CD4-positive, alpha-beta T cell (primary cell): Measurements from ENCODE around the gene USP2. TPM values are rescaled to one million over a fixed set of nuclear protein-coding genes. Genes with fewer than 3 reads are reported as not detected.

ENCODE experiments used
- ATAC-seq: fragments of 200-7000 bp; cut with Tn5 transposase; one replicate; pipeline ENCODE4 v1.10.0; 2022; ENCODE audit warnings: mild to moderate bottlenecking; ENCODE audit not compliant: poor library complexity
- CTCF ChIA-PET: fragments of 350-600 bp; sonication (Branson Sonifier 250); formaldehyde crosslinking; loops from one replicate; lab custom pipeline; 2021; ENCODE audit warnings: antibody characterized with exemption, inconsistent platforms; lab: Charles Lee
- POLR2A ChIA-PET: fragments of 350-600 bp; sonication (Branson Sonifier 250); formaldehyde crosslinking; loops from one replicate; lab custom pipeline; 2021; ENCODE audit warnings: antibody characterized with exemption, inconsistent platforms; lab: Charles Lee
- DNase-seq, 14 experiments: peaks; one replicate each; pipeline ENCODE4 v3.0.0-alpha.2; 2013 to 2020; ENCODE audit warnings: mixed read lengths in 2 of 14
- H3K27ac ChIP-seq, 2 donors: one replicate each; pipeline versions ENCODE4 v1.5.1 to v1.7.0; 2013; ENCODE audit warnings: low read length in 2 of 2, low read depth in 1 of 2, mild to moderate bottlenecking in 1 of 2
- H3K27me3 ChIP-seq, 2 experiments: 1 replicate in 1 of 2; 2 replicates in 1 of 2; pipeline versions ENCODE4 v1.6.1 to v1.7.0; 2013; ENCODE audit warnings: low read length in 2 of 2, control low read depth in 1 of 2, mild to moderate bottlenecking in 1 of 2, moderate library complexity in 1 of 2; ENCODE audit not compliant: insufficient read depth in 2 of 2, control insufficient read depth in 1 of 2
- H3K36me3 ChIP-seq: one replicate; pipeline ENCODE4 v1.6.1; 2013; ENCODE audit warnings: low read length, control low read depth; ENCODE audit not compliant: insufficient read depth
- H3K4me1 ChIP-seq: one replicate; pipeline ENCODE4 v1.6.1; 2013; ENCODE audit warnings: low read length, control low read depth; ENCODE audit not compliant: insufficient read depth
- H3K4me3 ChIP-seq: one replicate; pipeline ENCODE4 v1.5.1; 2013; ENCODE audit warnings: mild to moderate bottlenecking, low read length, moderate library complexity
- H3K9me3 ChIP-seq, 2 experiments: 1 replicate in 1 of 2; 2 replicates in 1 of 2; pipeline versions ENCODE4 v1.6.1 to v1.7.0; 2013; ENCODE audit warnings: low read length in 2 of 2, mild to moderate bottlenecking in 2 of 2, control low read depth in 1 of 2, moderate library complexity in 1 of 2; ENCODE audit not compliant: control insufficient read depth in 1 of 2, insufficient read depth in 1 of 2
- H3K27ac Mint-ChIP-seq: one replicate; pipeline ENCODE4 v1.8.0; 2020; ENCODE audit warnings: mixed read lengths
- H3K27me3 Mint-ChIP-seq: one replicate; pipeline ENCODE4 v1.8.0; 2021; ENCODE audit warnings: mixed read lengths
- H3K36me3 Mint-ChIP-seq: one replicate; pipeline ENCODE4 v1.8.0; 2021; ENCODE audit warnings: low read depth, mixed read lengths
- H3K4me1 Mint-ChIP-seq: one replicate; pipeline ENCODE4 v1.8.0; 2021; ENCODE audit warnings: low read depth, mixed read lengths
- H3K4me3 Mint-ChIP-seq: one replicate; pipeline ENCODE4 v1.8.0; 2020; ENCODE audit warnings: mild to moderate bottlenecking, mixed read lengths
- H3K9me3 Mint-ChIP-seq: one replicate; pipeline ENCODE4 v1.8.0; 2020; ENCODE audit warnings: mixed read lengths
- intact Hi-C, 2 experiments: fragments of 100-400 bp; cut with DNase I in 1 of 2; cut with micrococcal nuclease in 1 of 2; formaldehyde crosslinking; loops; one replicate each; pipeline versions ENCODE4 v1.15.1 to v1.9.0; 2023 to 2025; cut with DNase I, micrococcal nuclease
- total RNA-seq, 174 experiments: library from RNA in 2 of 174; stranded (reverse) in 2 of 174; gene quantifications; one replicate each; pipeline ENCODE4 v1.2.3 and lab custom pipeline; 2021 to 2026
- TF ChIP-seq, protein P1 (sequence below): fragments of 200-600 bp; IDR thresholded peaks from one replicate; pipeline ENCODE4 v1.8.0; 2022; ENCODE audit warnings: antibody characterized with exemption, mild to moderate bottlenecking

Gene USP2
- total RNA-seq, 2 experiments from 2014 or later = 2.0 to 2.6 TPM

- H3K4me1 Mint-ChIP-seq = peaks cover 20% of the 10 kb centered on the region
- CTCF ChIA-PET = no interaction called here
These were observed 41.5 kb upstream of the USP2 start, which contains the start of gene THY1 for GRCh38 chr11:119422809-119423508. THY1 (minus strand) TSS chr11:119423172; CDS start chr11:119420905, 2,267 bp downstream.

DNA sequence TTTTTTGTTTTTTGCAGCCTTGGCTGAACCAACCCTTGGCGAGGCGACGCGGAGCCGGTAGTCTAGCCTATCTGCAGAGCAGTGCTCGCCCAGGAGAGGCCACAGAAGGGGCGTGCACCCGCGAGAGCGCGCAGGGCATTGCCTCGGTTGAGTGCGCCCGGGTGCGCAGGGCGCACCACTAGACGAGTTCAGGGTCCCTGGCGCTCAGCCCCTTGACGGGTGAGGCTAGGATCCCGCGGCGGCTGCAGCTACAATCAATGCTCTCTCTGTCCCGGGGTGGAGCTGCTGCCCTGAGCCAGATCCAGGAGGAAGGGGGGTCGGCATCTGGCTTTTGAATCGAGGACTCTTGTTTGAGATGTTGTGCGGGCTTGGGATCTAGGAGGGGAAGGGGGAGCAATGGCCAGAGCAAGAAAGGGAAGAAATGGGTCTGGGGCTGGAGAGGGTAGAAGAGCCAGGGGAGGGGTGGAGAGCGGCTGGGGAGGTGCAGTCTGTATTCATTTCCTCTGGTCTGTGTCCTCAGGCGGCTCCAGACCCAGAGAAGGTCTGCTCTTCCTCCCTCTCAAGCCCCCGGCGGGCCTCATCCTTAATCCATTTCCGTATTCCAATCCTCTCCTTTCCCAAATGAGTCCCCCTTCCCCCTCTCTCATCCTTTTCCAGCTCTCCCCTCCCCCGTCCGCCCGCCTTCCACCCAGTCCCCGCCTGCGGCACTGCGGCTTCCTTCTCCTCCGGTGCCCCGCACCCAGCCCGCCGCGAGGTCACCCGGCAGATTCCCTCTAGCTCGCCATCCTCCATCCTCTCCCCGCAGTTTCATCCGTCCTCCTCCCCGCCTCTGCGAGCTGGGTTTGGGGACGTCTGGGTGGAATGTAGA is 40.7 kb upstream of the USP2 start:
- CTCF ChIA-PET = no interaction called here

More at GRCh38 chr11:119422809-119423508, 41.5 kb upstream of the USP2 start, which contains the start of gene THY1:
- Mint-ChIP-seq H3K4me3 (peak within 1 kb of the TSS; percentile 76), H3K36me3 (no peaks in the 10 kb centered on the region), H3K9me3 (no peaks in the 10 kb centered on the region), H3K27ac (no peak within 1 kb of the TSS), H3K27me3 (peaks cover 72% of the 10 kb centered on the region)
- Histone ChIP-seq H3K36me3 (no peaks in the 10 kb centered on the region), H3K4me3 (peak within 1 kb of the TSS; percentile 31), H3K4me1 (peaks cover 19% of the 10 kb centered on the region), H3K9me3 (peaks cover 0 to 4% of the 10 kb centered on the region in 2 experiments), H3K27ac (no peak within 1 kb of the TSS), H3K27me3 (peaks cover 35 to 48% of the 10 kb centered on the region in 2 experiments)
- intact Hi-C loops = no loop called here
- DNase-seq = no peak
- ATAC-seq = no peak
- POLR2A ChIA-PET = no interaction called here
- TF ChIP-seq, protein P1, sequence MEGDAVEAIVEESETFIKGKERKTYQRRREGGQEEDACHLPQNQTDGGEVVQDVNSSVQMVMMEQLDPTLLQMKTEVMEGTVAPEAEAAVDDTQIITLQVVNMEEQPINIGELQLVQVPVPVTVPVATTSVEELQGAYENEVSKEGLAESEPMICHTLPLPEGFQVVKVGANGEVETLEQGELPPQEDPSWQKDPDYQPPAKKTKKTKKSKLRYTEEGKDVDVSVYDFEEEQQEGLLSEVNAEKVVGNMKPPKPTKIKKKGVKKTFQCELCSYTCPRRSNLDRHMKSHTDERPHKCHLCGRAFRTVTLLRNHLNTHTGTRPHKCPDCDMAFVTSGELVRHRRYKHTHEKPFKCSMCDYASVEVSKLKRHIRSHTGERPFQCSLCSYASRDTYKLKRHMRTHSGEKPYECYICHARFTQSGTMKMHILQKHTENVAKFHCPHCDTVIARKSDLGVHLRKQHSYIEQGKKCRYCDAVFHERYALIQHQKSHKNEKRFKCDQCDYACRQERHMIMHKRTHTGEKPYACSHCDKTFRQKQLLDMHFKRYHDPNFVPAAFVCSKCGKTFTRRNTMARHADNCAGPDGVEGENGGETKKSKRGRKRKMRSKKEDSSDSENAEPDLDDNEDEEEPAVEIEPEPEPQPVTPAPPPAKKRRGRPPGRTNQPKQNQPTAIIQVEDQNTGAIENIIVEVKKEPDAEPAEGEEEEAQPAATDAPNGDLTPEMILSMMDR = no peak

DNA sequence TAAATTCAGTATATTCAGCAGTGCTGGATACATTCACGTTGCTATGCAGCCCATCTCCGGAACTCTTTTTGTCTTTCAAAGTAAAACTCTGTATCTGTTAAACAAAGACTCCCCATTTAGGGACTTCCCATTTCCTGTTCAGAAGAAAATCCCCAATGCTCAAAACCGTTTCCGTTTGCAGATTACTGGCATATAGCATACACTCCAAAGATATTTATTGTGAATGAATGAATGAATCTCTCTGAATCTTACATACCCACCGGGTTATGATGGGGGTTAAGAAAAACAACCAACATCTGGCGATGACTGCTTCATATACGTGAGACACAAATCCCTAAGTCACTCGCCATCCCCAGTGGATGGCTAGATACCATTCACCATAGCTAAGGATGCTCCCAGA is 39.9 kb upstream of the USP2 start:
- Mint-ChIP-seq H3K4me1 (peaks cover 18% of the 10 kb centered on the region), H3K9me3 (no peaks in the 10 kb centered on the region), H3K27ac (no peak overlapping the region), H3K27me3 (peaks cover 72% of the 10 kb centered on the region), H3K36me3 (no peaks in the 10 kb centered on the region), H3K4me3 (no peak overlapping the region)
- H3K36me3 ChIP-seq = no peaks in the 10 kb centered on the region
- intact Hi-C loops = no loop called here
- ChIA-PET POLR2A (no interaction called here), CTCF (no interaction called here)
- TF ChIP-seq, protein P1 = no peak
- ATAC-seq = no peak
- no peak for DNase-seq
- no peak overlapping the region for H3K27ac ChIP-seq
- H3K27me3 ChIP-seq = peaks cover 35 to 48% of the 10 kb centered on the region in 2 experiments
- H3K4me3 ChIP-seq = no peak overlapping the region
- H3K9me3 ChIP-seq = peaks cover 0 to 4% of the 10 kb centered on the region in 2 experiments
- peaks cover 19% of the 10 kb centered on the region for H3K4me1 ChIP-seq

More for the DNA sequence above, 40.7 kb upstream of the USP2 start:
- H3K27me3 ChIP-seq = peaks cover 35 to 48% of the 10 kb centered on the region in 2 experiments
- no peaks in the 10 kb centered on the region for H3K36me3 ChIP-seq
- no peaks in the 10 kb centered on the region for H3K9me3 Mint-ChIP-seq
- no peaks in the 10 kb centered on the region for H3K36me3 Mint-ChIP-seq
- peaks cover 20% of the 10 kb centered on the region for H3K4me1 Mint-ChIP-seq
- no peak overlapping the region for H3K27ac Mint-ChIP-seq
- TF ChIP-seq, protein P1 = no peak
- DNase-seq (no peak), ATAC-seq (no peak)
- peak overlapping the region; percentile 31 for H3K4me3 ChIP-seq
- POLR2A ChIA-PET = no interaction called here
- no peak overlapping the region for H3K27ac ChIP-seq
- peak overlapping the region; percentile 76 for H3K4me3 Mint-ChIP-seq
- intact Hi-C loops = no loop called here
- H3K27me3 Mint-ChIP-seq = peaks cover 71% of the 10 kb centered on the region
- peaks cover 19% of the 10 kb centered on the region for H3K4me1 ChIP-seq
- H3K9me3 ChIP-seq = peaks cover 0 to 4% of the 10 kb centered on the region in 2 experiments
